ENCODE data around the gene NXN. TPM values are rescaled to one million over a fixed set of nuclear protein-coding genes. Genes with fewer than 3 reads are reported as not detected.
A peak's percentile ranks its signal among the peaks of the same experiment; 100 is the strongest.
"Not testable (repeated sequence)": the region's sequence is repeated elsewhere in the genome, so short reads cannot be mapped to it uniquely, and the experiment has no call there.

NXN gene
- total RNA-seq, 4 donors from 2014 or later, result 10.6 to 222 (median 13.8) TPM

DNA sequence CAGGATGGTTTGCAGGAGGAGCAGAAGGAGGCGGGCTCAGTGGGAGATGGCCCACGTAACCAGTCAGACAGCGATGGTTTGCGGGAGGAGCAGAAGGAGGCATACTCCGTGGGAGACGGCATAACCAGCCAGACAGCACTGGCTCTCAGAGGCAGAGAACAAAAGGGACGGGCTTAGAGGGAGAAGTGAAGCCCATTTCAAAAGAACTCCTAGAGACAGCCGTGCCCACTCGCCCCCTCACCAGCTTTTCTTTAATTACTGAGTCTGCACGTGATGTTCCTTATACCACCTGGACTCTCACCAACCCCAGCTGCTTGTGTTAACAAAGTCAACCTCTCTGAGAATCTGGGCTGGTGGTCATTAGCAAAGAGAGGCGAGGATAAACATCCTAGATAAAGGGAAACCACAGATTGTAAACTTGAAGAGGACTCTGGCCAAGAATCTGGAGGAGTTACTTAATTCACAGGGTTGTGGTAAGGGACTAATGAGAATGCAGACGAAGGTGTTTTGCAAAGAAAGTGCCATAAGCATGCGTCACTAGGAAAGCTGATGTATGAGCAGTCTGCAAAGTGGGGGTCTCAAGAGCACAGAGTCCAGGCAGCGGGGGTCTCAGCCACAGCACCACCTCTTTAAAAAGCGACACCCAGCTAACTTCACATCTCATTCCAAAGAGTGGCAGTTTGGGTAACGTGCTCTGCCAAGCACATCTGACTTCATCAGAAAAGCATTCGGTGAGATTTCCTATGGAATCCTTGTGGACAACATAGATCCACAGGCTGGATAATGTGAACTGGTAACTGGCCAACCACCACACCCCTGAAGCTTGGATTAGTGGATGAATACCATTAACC lies 51.7 kb downstream of the NXN start:
- TF ChIP-seq EP300 (IDR thresholded peaks at IDR 0.05; ENCODE audit: low read depth), result no peak
- peak in 2 of 3 donors; percentile 9 to 16 for TF ChIP-seq POLR2AphosphoS5 (IDR thresholded peaks at IDR 0.05)
- no peak for TF ChIP-seq CTCF (IDR thresholded peaks at IDR 0.05)
- no peak for TF ChIP-seq POLR2A (IDR thresholded peaks at IDR 0.05)
- Histone ChIP-seq H3K4me1 (peaks cover 0 to 11% (median 3%) of the 10 kb centered on the region in 4 donors), H3K36me3 (no peaks in the 10 kb centered on the region), H3K4me3 (no peak overlapping the region), H3K27me3 (no peaks in the 10 kb centered on the region), H3K9me3 (no peaks in the 10 kb centered on the region), H3K27ac (peak overlapping the region; percentile 21 to 64 (median 63))
- in situ Hi-C loops (cut with MboI; ENCODE audit: low pct_ligation_motif_present in 1 of 4, low pct_unique_long_range_greater_than_20kb in 1 of 4, low sequenced_read_pairs in 3 of 4) (no loop called here), intact Hi-C loops (cut with DNase I; ENCODE audit: low total_unique reads) (no loop called here)
- 44 to 45% methylated on average over 9 to 17 of the region's 17 CpGs for WGBS, 2 donors (ENCODE audit: low coverage in 1 of 2)
- no peak for DNase-seq

GRCh38 chr17:925817-926216 lies 53.8 kb downstream of the NXN start:
- no peaks in the 10 kb centered on the region for H3K27me3 ChIP-seq
- H3K27ac ChIP-seq, result no peak overlapping the region
- in situ Hi-C loops (cut with MboI; ENCODE audit: low pct_ligation_motif_present in 1 of 4, low pct_unique_long_range_greater_than_20kb in 1 of 4, low sequenced_read_pairs in 3 of 4), result no loop called here
- TF ChIP-seq POLR2AphosphoS5 (IDR thresholded peaks at IDR 0.05) (no peak), POLR2A (IDR thresholded peaks at IDR 0.05) (no peak), CTCF (IDR thresholded peaks at IDR 0.05) (no peak), EP300 (IDR thresholded peaks at IDR 0.05; ENCODE audit: low read depth) (no peak)
- WGBS, 2 donors (ENCODE audit: low coverage in 1 of 2), result 71 to 74% methylated on average over 5 to 6 of the region's 6 CpGs
- H3K36me3 ChIP-seq, result no peaks in the 10 kb centered on the region
- no peak overlapping the region for H3K4me3 ChIP-seq
- H3K9me3 ChIP-seq, result no peaks in the 10 kb centered on the region
- H3K4me1 ChIP-seq, result peaks cover 0 to 8% (median 4%) of the 10 kb centered on the region in 4 donors
- DNase-seq, result no peak
- intact Hi-C loops (cut with DNase I; ENCODE audit: low total_unique reads), result no loop called here

DNA sequence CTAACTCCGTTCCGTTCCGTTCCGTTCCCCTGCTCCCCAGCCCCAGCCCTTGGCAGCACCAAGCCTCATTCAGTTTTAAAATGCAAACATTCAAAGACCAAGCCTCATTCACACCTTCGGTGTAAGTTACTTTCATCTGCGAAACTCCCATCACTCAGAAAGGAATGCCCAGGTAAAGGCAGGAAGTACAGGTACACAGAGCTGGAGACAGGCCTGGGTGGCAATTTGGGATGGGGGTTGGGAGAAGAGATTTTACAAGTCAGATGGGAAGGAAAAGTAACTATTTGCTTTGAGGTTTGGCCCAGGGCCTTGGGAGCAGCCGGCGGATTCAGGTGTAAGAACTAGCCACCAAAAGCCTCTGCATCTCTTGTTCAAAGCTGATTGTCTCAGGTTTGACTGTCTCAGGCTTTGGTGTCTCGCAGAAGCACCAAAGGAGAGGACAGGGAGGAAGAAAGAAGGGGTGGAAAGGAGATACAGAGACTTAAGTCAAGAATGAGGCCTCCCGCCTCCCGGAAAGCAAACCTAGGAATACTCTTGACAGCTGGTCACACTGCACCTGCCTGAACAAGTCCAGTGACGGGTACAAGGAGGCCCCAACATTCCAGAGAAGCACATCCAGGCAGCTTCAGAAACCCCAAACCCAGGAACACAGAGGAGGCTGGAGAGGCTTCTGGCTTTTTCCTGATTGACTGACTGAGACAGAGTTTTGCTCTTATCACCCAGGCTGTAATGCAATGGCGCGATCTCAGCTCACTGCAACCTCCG lies 54.7 kb downstream of the NXN start:
- WGBS, 2 donors (ENCODE audit: low coverage in 1 of 2), result 58% methylated on average over 15 of the region's 15 CpGs; no CpG with 5 or more reads in 1 of the 2 donors
- DNase-seq, result no peak
- Histone ChIP-seq H3K4me1 (peaks cover 0 to 8% (median 4%) of the 10 kb centered on the region in 4 donors), H3K27ac (no peak overlapping the region), H3K36me3 (no peaks in the 10 kb centered on the region), H3K27me3 (no peaks in the 10 kb centered on the region), H3K4me3 (no peak overlapping the region), H3K9me3 (no peaks in the 10 kb centered on the region)
- intact Hi-C loops (cut with DNase I; ENCODE audit: low total_unique reads) (no loop called here), in situ Hi-C loops (cut with MboI; ENCODE audit: low pct_ligation_motif_present in 1 of 4, low pct_unique_long_range_greater_than_20kb in 1 of 4, low sequenced_read_pairs in 3 of 4) (no loop called here)
- TF ChIP-seq POLR2A (IDR thresholded peaks at IDR 0.05) (no peak), POLR2AphosphoS5 (IDR thresholded peaks at IDR 0.05) (no peak), CTCF (IDR thresholded peaks at IDR 0.05) (no peak), EP300 (IDR thresholded peaks at IDR 0.05; ENCODE audit: low read depth) (no peak)

DNA sequence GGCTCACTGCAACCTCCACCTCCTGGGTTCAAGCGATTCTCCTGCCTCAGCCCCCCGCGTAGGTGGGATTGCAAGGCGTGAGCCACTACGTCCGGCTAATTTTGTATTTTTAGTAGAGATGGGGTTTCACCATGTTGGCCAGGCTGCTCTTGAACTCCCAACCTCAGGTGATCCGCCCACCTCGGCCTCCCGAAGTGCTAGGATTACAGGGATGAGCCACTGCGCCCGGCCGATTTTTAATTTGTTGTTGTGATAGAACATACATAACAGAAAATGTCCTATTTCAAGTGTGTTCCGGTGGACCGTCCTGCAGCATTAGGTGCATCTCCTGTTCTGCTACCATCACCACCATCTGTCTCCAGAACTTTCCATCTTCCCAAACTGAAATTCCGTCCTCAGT lies 55.3 kb downstream of the NXN start:
- intact Hi-C loops (cut with DNase I; ENCODE audit: low total_unique reads); H3K27me3 ChIP-seq; H3K9me3 ChIP-seq; DNase-seq; in situ Hi-C loops (cut with MboI; ENCODE audit: low pct_ligation_motif_present in 1 of 4, low pct_unique_long_range_greater_than_20kb in 1 of 4, low sequenced_read_pairs in 3 of 4); H3K4me3 ChIP-seq; H3K36me3 ChIP-seq; H3K27ac ChIP-seq; H3K4me1 ChIP-seq: not testable (repeated sequence)
- whole genome bisulfite sequencing, 2 donors (ENCODE audit: low coverage in 1 of 2), result 86 to 87% methylated on average over 3 to 15 of the region's 15 CpGs

Measured in transverse colon (tissue), 4 donors.